ENCODE data around the gene GPR17. TPM values are rescaled to one million over a fixed set of nuclear protein-coding genes. Genes with fewer than 3 reads are reported as not detected.

Gene GPR17
- total and polyA plus RNA-seq, 8 donors: 0.35 to 1.9 TPM; not detected in 6

DNA sequence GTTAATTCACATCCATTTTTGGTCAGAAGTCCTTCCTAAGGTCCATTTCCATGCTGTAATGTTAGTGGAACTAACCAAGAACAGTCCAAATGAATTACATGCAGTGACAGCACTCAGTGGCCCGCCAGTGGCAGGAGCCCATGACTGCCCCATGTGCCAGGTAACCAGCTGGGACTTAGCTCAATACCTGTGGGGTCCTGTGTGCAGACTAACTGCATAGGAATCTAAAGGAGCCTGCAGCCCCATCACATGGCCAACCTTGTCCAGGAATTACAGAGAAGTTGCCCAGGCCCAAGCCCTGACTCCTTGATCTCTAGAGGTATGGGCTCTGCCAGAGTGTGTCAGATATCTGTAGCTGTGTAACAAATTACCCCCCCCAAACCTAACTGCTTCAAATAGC, 35.4 kb upstream of the GPR17 start:
- FAIRE-seq: no peak
- Histone ChIP-seq H3K27ac (no peak overlapping the region), H3K4me3 (no peak overlapping the region), H3K27me3 (no peaks in the 10 kb centered on the region), H3K4me1 (no peaks in the 10 kb centered on the region), H3K9me3 (no peaks in the 10 kb centered on the region), H3K36me3 (no peaks in the 10 kb centered on the region)
- peak in 3 of 6 donors; percentile 3 to 11 (median 9) for DNase-seq
- WGBS, 2 donors: 92 to 100% methylated on average over 1 of the region's 1 CpG
- TF ChIP-seq, protein P1, sequence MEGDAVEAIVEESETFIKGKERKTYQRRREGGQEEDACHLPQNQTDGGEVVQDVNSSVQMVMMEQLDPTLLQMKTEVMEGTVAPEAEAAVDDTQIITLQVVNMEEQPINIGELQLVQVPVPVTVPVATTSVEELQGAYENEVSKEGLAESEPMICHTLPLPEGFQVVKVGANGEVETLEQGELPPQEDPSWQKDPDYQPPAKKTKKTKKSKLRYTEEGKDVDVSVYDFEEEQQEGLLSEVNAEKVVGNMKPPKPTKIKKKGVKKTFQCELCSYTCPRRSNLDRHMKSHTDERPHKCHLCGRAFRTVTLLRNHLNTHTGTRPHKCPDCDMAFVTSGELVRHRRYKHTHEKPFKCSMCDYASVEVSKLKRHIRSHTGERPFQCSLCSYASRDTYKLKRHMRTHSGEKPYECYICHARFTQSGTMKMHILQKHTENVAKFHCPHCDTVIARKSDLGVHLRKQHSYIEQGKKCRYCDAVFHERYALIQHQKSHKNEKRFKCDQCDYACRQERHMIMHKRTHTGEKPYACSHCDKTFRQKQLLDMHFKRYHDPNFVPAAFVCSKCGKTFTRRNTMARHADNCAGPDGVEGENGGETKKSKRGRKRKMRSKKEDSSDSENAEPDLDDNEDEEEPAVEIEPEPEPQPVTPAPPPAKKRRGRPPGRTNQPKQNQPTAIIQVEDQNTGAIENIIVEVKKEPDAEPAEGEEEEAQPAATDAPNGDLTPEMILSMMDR (IDR thresholded peaks at IDR 0.05): no peak
- intact Hi-C loops (cut with DNase I): no loop called here
- ATAC-seq: no peak

DNA sequence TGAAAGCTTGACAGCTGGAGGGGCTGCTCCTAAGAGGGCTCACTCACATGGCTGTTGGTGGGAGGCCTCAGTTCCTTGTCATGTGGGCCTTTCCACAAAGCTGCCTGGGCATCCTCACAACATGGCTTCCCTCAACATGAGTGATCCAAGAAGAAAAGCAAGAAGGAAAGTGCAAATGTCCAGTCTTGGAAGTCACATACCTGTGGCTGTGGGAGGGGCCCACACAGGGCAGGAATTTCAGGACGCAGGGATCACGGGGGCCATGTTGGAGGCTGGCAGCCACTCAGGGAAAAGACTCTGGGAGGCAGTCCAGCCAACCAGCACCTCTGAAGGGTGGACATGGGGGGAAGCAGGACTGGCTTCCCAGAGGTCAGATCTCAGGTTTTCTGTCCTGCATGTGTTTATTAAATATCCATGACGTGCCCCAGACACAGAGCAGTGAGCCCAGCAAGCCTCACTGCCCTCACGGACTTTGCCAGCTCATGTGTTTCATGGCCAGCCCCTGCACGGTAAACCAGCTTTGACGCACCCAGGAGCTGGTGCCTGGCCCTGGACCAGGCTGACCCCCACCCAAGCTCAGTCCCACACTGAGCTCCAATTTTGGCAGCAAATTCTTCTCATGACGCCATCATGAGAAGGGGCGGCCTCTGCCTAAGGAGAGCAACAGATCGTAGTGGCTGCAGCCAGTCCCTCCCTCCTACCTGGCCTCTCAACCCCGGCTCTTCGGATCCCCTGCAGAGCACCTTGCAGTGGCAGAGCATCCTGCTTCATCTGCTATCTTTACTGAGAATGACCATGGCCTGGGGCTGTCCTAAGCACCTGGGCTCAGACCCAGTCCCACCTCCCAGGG, 34.7 kb upstream of the GPR17 start:
- no peak overlapping the region for H3K27ac ChIP-seq
- H3K27me3 ChIP-seq: no peaks in the 10 kb centered on the region
- no peak for ATAC-seq
- TF ChIP-seq, protein P1 (IDR thresholded peaks at IDR 0.05): no peak
- no peak for FAIRE-seq
- DNase-seq: peak in 3 of 6 donors; percentile 2 to 40 (median 21)
- 71 to 82% methylated on average over 11 of the region's 11 CpGs for WGBS, 2 donors
- H3K36me3 ChIP-seq: no peaks in the 10 kb centered on the region
- intact Hi-C loops (cut with DNase I): no loop called here
- no peaks in the 10 kb centered on the region for H3K4me1 ChIP-seq
- no peaks in the 10 kb centered on the region for H3K9me3 ChIP-seq
- no peak overlapping the region for H3K4me3 ChIP-seq

DNA sequence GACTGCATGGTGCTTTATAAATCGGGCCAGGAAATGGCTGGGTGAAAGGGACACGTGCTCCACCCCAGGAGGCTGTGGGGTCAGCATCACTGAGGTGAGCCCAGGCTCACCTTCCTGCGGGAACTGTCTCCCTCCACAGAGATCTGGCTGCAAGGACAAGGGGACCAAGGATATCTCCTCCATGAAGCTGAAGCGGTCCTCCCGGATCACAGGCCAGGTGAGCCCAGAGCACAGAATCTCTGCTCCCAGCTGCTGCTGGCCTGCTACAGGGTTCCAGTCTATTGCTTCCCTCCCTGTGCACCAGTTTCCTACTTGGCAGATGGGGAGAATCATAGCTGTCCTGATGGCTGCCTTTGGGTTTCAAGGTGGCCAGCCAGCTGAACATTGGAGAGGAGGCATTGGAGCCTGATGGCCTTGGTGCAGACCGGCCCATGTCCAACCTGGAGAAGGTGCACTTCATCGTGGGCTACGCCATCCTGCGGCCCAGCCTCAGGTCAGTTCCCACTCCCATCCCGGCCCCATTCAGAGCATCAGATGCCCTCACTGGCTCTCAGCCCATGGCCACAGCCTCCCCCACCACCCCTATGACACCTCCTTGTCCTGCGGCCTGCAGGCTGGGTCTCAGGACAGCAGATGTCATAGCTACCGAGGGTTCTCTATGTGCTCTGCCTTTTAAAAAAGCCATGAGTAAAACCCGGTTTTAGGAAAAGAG, 33.7 kb upstream of the GPR17 start:
- ATAC-seq: no peak
- no peak for FAIRE-seq
- Histone ChIP-seq H3K27me3 (no peaks in the 10 kb centered on the region), H3K36me3 (no peaks in the 10 kb centered on the region), H3K4me1 (no peaks in the 10 kb centered on the region), H3K9me3 (no peaks in the 10 kb centered on the region), H3K4me3 (no peak overlapping the region), H3K27ac (no peak overlapping the region)
- intact Hi-C loops (cut with DNase I): no loop called here
- peak in 3 of 6 donors; percentile 7 to 43 (median 33) for DNase-seq
- TF ChIP-seq, protein P1 (IDR thresholded peaks at IDR 0.05): no peak
- 79 to 88% methylated on average over 13 of the region's 13 CpGs for WGBS, 2 donors

DNA sequence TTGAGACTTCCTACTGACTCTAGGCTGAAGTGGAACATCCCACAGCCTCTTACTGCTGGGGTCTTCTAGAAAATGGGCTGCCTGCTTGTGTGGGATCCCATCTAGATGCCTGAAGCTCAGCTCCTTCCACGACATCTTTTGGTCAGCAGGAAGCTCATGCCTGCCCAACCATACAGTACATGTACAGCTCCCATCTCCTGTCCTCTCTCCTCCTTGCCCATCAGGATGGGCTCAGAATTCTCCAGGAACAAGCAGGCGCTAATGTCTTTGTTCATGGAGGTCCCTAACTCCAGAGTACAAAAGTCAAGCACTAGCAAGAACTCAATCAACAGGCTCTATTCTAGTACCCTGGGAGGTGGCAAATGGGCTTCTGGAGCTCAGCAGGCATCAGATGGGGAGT, 31.7 kb upstream of the GPR17 start:
- no peak overlapping the region for H3K4me3 ChIP-seq
- DNase-seq (peak in 1 of 6 donors; percentile 1), FAIRE-seq (no peak), ATAC-seq (no peak)
- intact Hi-C loops (cut with DNase I): no loop called here
- WGBS, 2 donors: 77 to 81% methylated on average over 2 of the region's 2 CpGs
- no peaks in the 10 kb centered on the region for H3K9me3 ChIP-seq
- H3K4me1 ChIP-seq: no peaks in the 10 kb centered on the region
- TF ChIP-seq, protein P1 (IDR thresholded peaks at IDR 0.05): no peak
- no peak overlapping the region for H3K27ac ChIP-seq
- H3K36me3 ChIP-seq: no peaks in the 10 kb centered on the region
- H3K27me3 ChIP-seq: no peaks in the 10 kb centered on the region
